Hepatocyte (in vitro differentiated cells): ENCODE results near the gene PTGS1. TPM values are rescaled to one million over a fixed set of nuclear protein-coding genes. Genes with fewer than 3 reads are reported as not detected.
A peak's percentile ranks its signal among the peaks of the same experiment; 100 is the strongest.
"Not testable (repeated sequence)": the region's sequence is repeated elsewhere in the genome, so short reads cannot be mapped to it uniquely, and the experiment has no call there.

Experiments used
- DNase-seq: peaks from one replicate; pipeline ENCODE4 v3.0.0-alpha.2; 2016; ENCODE audit warnings: low spot score
- H2AFZ ChIP-seq: fragments of 200-600 bp; sonication (generic); 2 replicates; pipeline ENCODE4 v1.6.0; 2016; ENCODE audit warnings: antibody characterized with exemption, mild to moderate bottlenecking
- H3K27ac ChIP-seq: fragments of 200-600 bp; sonication (generic); 2 replicates; pipeline ENCODE4 v1.5.1; 2016; ENCODE audit warnings: mild to moderate bottlenecking
- H3K27me3 ChIP-seq: fragments of 200-600 bp; sonication (generic); 2 replicates; pipeline ENCODE4 v1.6.1; 2016
- H3K36me3 ChIP-seq: fragments of 200-600 bp; sonication (generic); replicated peaks from 2 replicates; pipeline ENCODE4 v1.5.1; 2016; ENCODE audit warnings: low read depth; ENCODE audit not compliant: insufficient read depth
- H3K4me1 ChIP-seq: fragments of 200-600 bp; sonication (generic); 2 replicates; pipeline ENCODE4 v1.5.1; 2016; ENCODE audit warnings: mild to moderate bottlenecking, moderate library complexity; ENCODE audit not compliant: insufficient read depth
- H3K4me2 ChIP-seq: fragments of 200-600 bp; sonication (generic); 2 replicates; pipeline ENCODE4 v1.6.0; 2016
- H3K4me3 ChIP-seq: fragments of 200-600 bp; sonication (generic); 2 replicates; pipeline ENCODE4 v1.5.1; 2016; ENCODE audit warnings: mild to moderate bottlenecking
- H3K79me2 ChIP-seq: fragments of 200-600 bp; sonication (generic); 2 replicates; pipeline ENCODE4 v1.6.0; 2017; ENCODE audit warnings: mild to moderate bottlenecking
- H3K9me2 ChIP-seq: fragments of 200-600 bp; sonication (generic); replicated peaks from 2 replicates; pipeline ENCODE4 v1.6.0; 2017; ENCODE audit warnings: mild to moderate bottlenecking; ENCODE audit not compliant: insufficient read depth
- H3K9me3 ChIP-seq: fragments of 200-600 bp; sonication (generic); 2 replicates; pipeline ENCODE4 v1.5.1; 2016; ENCODE audit warnings: low read depth, mild to moderate bottlenecking
- H4K20me1 ChIP-seq: fragments of 200-600 bp; sonication (generic); 2 replicates; pipeline ENCODE4 v1.6.0; 2016; ENCODE audit warnings: mild to moderate bottlenecking; ENCODE audit not compliant: insufficient read depth, poor library complexity, severe bottlenecking
- EZH2 ChIP-seq: fragments of 200-600 bp; sonication (generic); IDR thresholded peaks from 2 replicates; pipeline ENCODE4 v1.6.1; 2016; ENCODE audit warnings: antibody characterized with exemption, mild to moderate bottlenecking, borderline replicate concordance
- EZH2phosphoT487 ChIP-seq: fragments of 200-600 bp; sonication (generic); IDR thresholded peaks from one replicate; pipeline ENCODE4 v1.6.1; 2018; ENCODE audit warnings: antibody characterized with exemption, mild to moderate bottlenecking, low read depth, moderate library complexity; ENCODE audit not compliant: unreplicated experiment, severe bottlenecking
- WGBS: methylation state at CpG from one replicate; pipeline ENCODE4 v1.1.6; 2016; ENCODE audit warnings: low lambda C conversion rate; ENCODE audit errors: missing lambda C conversion rate; 5-methylcytosine and 5-hydroxymethylcytosine counted together
- polyA plus RNA-seq: library from polyadenylated mRNA; unstranded; fragments of >200 nt; fragmentation: Nextera tagmentation; extraction: Ambion mirVana; gene quantifications from 2 replicates; pipeline ENCODE4 v1.2.1, GENCODE V29; 2016
- total RNA-seq: library from RNA; depleted of rRNA; stranded (reverse); fragments of >200 nt; gene quantifications from 2 replicates; pipeline ENCODE4 v1.2.3, GENCODE V29; 2014
- TF ChIP-seq, protein P1 (sequence below): fragments of 200-600 bp; sonication (generic); IDR thresholded peaks from 2 replicates; pipeline ENCODE4 v1.5.1; 2016; ENCODE audit warnings: antibody characterized with exemption, mild to moderate bottlenecking; ENCODE audit not compliant: poor library complexity

The PTGS1 gene
- 4.2 and 5.4 TPM in 2 replicates for total RNA-seq
- polyA plus RNA-seq: 7.3 and 11.1 TPM in 2 replicates

DNA sequence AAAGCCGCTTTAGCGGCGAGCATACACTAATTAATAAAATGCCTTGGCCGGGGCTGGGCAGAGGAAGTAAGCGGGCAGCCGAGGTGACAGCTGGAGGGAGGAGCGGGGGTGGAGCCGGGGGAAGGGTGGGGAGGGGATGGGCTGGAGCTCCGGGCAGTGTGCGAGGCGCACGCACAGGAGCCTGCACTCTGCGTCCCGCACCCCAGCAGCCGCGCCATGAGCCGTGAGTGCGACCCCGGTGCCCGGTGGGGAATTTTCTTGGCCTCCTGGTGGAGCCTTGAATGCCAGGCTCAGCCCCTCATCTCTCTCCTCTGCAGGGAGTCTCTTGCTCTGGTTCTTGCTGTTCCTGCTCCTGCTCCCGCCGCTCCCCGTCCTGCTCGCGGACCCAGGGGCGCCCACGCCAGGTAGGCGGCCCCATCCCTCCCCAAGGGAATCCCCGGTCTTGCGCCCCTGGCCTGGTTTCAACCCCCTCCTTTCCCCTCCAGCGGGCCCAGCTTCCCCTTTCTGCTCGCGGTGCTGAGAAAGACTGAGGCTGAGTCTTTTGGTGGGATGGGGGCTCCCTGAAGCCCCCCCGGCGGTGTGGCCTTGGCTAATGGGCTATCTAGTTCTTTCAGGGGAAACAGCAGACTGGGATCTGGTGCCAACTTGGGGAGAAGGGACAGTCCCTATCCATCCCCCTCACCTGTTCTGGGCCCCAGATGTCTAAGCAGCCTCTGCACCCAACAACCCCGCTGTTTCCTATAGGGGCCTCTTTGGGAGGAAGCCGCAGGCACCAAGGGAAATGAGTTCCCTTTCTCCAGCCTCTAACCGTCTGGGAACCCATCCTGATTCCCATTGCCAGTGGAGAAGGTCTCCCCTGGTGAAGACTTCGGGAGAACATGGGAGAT, at the start of gene PTGS1:
Gene PTGS1, plus strand, starts transcription at position 156 of the 887 bp plus-strand sequence. Its CDS starts 61 bp downstream, at position 217.
- TF ChIP-seq, protein P1, sequence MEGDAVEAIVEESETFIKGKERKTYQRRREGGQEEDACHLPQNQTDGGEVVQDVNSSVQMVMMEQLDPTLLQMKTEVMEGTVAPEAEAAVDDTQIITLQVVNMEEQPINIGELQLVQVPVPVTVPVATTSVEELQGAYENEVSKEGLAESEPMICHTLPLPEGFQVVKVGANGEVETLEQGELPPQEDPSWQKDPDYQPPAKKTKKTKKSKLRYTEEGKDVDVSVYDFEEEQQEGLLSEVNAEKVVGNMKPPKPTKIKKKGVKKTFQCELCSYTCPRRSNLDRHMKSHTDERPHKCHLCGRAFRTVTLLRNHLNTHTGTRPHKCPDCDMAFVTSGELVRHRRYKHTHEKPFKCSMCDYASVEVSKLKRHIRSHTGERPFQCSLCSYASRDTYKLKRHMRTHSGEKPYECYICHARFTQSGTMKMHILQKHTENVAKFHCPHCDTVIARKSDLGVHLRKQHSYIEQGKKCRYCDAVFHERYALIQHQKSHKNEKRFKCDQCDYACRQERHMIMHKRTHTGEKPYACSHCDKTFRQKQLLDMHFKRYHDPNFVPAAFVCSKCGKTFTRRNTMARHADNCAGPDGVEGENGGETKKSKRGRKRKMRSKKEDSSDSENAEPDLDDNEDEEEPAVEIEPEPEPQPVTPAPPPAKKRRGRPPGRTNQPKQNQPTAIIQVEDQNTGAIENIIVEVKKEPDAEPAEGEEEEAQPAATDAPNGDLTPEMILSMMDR: no peak
- no peak for TF ChIP-seq EZH2phosphoT487
- no peak for TF ChIP-seq EZH2
- Histone ChIP-seq H4K20me1 (no peaks in the 10 kb centered on the region), H3K4me3 (no peak within 1 kb of the TSS), H3K27me3 (peaks cover 32% of the 10 kb centered on the region), H3K36me3 (no peaks in the 10 kb centered on the region), H3K27ac (no peak within 1 kb of the TSS), H3K9me2 (no peaks in the 10 kb centered on the region), H3K4me2 (peak within 1 kb of the TSS; percentile 85), H3K4me1 (peaks cover 9% of the 10 kb centered on the region), H3K9me3 (no peaks in the 10 kb centered on the region), H3K79me2 (no peaks in the 10 kb centered on the region), H2AFZ (peak within 1 kb of the TSS; percentile 35)
- peak; percentile 55 for DNase-seq
- 19% methylated on average over 20 of the region's 39 CpGs for WGBS

DNA sequence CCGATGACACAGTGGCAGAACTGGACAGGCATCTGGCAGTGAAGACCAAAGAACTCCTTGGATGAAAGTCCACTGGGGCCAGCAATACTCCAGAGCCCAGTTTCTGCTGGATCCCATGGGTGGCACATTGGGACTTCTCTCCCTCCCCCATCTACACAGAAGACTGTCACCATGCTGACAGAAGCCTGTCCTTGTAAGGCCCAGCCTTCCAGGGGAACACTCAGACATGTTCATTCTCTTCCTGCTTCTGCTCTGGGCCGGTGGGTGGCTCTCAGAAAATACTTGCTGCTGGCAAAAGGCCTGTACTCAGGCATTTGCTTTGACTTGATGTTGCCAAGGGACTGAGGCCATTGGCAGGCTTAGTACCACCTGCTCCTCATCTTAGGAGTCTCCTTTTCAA, 48.3 kb upstream of the PTGS1 start:
- H3K4me1 ChIP-seq: no peaks in the 10 kb centered on the region
- no peaks in the 10 kb centered on the region for H3K79me2 ChIP-seq
- no peak overlapping the region for H2AFZ ChIP-seq
- no peak for DNase-seq
- H3K27ac ChIP-seq: no peak overlapping the region
- no peaks in the 10 kb centered on the region for H3K36me3 ChIP-seq
- H3K4me2 ChIP-seq: no peak overlapping the region
- H3K9me3 ChIP-seq: no peaks in the 10 kb centered on the region
- WGBS: 97% methylated on average over 2 of the region's 2 CpGs
- H3K27me3 ChIP-seq: no peaks in the 10 kb centered on the region
- TF ChIP-seq EZH2phosphoT487: no peak
- TF ChIP-seq, protein P1: no peak
- no peaks in the 10 kb centered on the region for H4K20me1 ChIP-seq
- H3K9me2 ChIP-seq: no peaks in the 10 kb centered on the region
- H3K4me3 ChIP-seq: no peak overlapping the region

DNA sequence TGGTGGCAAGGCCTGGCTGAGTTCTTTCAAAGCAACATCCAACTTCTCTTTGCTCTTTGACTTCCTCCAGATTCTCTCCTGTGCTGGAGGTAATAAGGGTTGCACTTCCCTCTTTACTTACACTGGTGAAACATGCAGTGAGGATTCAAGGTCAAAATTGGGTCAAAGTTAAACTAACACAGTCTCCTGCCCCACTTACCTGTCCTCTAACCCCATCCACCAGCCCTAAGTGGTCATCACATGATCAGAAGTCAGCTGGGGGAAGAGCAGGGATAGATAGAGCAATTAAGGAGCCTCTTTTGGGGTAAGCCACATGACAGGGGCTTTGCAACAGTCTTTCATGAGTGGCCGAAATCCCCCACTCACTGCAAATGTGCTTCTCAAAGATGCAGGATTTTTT, 46.2 kb upstream of the PTGS1 start:
- not testable (repeated sequence) for H3K4me3 ChIP-seq, H3K27me3 ChIP-seq, H4K20me1 ChIP-seq, H3K36me3 ChIP-seq, H3K9me2 ChIP-seq, H3K27ac ChIP-seq, H3K4me2 ChIP-seq, H3K4me1 ChIP-seq, DNase-seq, H3K79me2 ChIP-seq, H3K9me3 ChIP-seq, H2AFZ ChIP-seq
- 67% methylated on average over 1 of the region's 1 CpG for WGBS

DNA sequence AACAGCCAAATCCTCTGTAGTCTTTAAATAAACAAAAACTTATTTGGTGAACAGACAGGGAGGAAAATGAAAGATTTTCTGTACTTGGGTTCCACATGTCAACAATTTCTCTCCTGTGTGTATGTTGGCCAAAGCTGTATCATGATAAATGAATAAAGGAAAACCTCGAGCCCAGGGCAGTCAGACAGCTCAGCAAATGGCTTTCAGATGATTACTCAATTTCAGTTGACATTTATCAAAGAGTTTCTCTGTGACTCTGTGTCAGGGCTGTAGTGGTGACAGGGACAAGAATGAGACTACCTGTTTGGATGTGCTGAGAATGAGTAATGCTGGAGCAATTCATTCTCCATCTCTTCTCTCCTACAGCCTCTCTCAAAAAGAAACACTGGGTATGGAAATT, 45.7 kb upstream of the PTGS1 start:
- TF ChIP-seq, protein P1: no peak
- TF ChIP-seq EZH2: no peak
- TF ChIP-seq EZH2phosphoT487: no peak
- H3K27ac ChIP-seq: no peak overlapping the region
- 24% methylated on average over 1 of the region's 1 CpG for WGBS
- H3K27me3 ChIP-seq: no peaks in the 10 kb centered on the region
- no peak overlapping the region for H3K4me2 ChIP-seq
- H3K36me3 ChIP-seq: no peaks in the 10 kb centered on the region
- no peaks in the 10 kb centered on the region for H4K20me1 ChIP-seq
- DNase-seq: no peak
- H3K9me2 ChIP-seq: no peaks in the 10 kb centered on the region
- no peaks in the 10 kb centered on the region for H3K4me1 ChIP-seq
- H3K79me2 ChIP-seq: no peaks in the 10 kb centered on the region
- no peak overlapping the region for H2AFZ ChIP-seq
- no peaks in the 10 kb centered on the region for H3K9me3 ChIP-seq
- H3K4me3 ChIP-seq: no peak overlapping the region
